PC-9 (cell line): ENCODE measurements around the gene SH3BP4. TPM values are rescaled to one million over a fixed set of nuclear protein-coding genes. Genes with fewer than 3 reads are reported as not detected.

Source experiments
- BruUV-seq: library from RNA; stranded (reverse); fragments of 400-500 nt; replicated peaks from 2 replicates; lab custom pipeline; 2021; lab: Mats Ljungman, UMichigan
- CTCF ChIA-PET: fragments of 300-600 bp; sonication (Branson Sonifier 250); formaldehyde crosslinking; loops from one replicate; lab custom pipeline; 2022; ENCODE audit warnings: antibody characterized with exemption; lab: Charles Lee
- POLR2A ChIA-PET: fragments of 300-600 bp; sonication (Branson Sonifier 250); formaldehyde crosslinking; loops from one replicate; lab custom pipeline; 2022; ENCODE audit warnings: antibody characterized with exemption; ENCODE audit not compliant: unreplicated experiment; lab: Charles Lee
- DNase-seq, 2 experiments: peaks; one replicate each; pipeline versions ENCODE4 v3.0.0 to v3.0.0-alpha.2; 2015 to 2022; ENCODE audit warnings: mixed read lengths in 1 of 2
- H2AFZ ChIP-seq: fragments of 200-600 bp; sonication (generic); 2 replicates; pipeline ENCODE4 v1.8.1; 2017; ENCODE audit warnings: antibody characterized with exemption
- H3F3A ChIP-seq: fragments of 200-600 bp; sonication (generic); 2 replicates; pipeline ENCODE4 v1.8.1; 2017; ENCODE audit warnings: antibody characterized with exemption, mild to moderate bottlenecking, low read depth; ENCODE audit not compliant: insufficient read depth
- H3K27ac ChIP-seq: fragments of 200-600 bp; sonication (generic); 2 replicates; pipeline ENCODE4 v1.6.1; 2016; ENCODE audit warnings: mixed run types
- H3K27me3 ChIP-seq: fragments of 200-600 bp; sonication (generic); 2 replicates; pipeline ENCODE4 v1.6.1; 2016; ENCODE audit warnings: low read depth, mixed run types; ENCODE audit not compliant: insufficient read depth
- H3K36me3 ChIP-seq: fragments of 200-600 bp; sonication (generic); 2 replicates; pipeline ENCODE4 v1.6.1; 2016; ENCODE audit warnings: low read depth, mixed run types
- H3K4me1 ChIP-seq: fragments of 200-600 bp; sonication (generic); replicated peaks from 2 replicates; pipeline ENCODE4 v1.6.1; 2016; ENCODE audit warnings: mixed run types; ENCODE audit not compliant: insufficient read depth
- H3K4me2 ChIP-seq: fragments of 200-600 bp; sonication (generic); 2 replicates; pipeline ENCODE4 v1.6.1; 2017; ENCODE audit warnings: mixed run types
- H3K4me3 ChIP-seq: fragments of 200-600 bp; sonication (generic); 2 replicates; pipeline ENCODE4 v1.6.1; 2016; ENCODE audit warnings: mixed run types
- H3K79me2 ChIP-seq: fragments of 200-600 bp; sonication (generic); 2 replicates; pipeline ENCODE4 v1.6.1; 2017; ENCODE audit warnings: low read depth, mixed run types
- H3K9me2 ChIP-seq: fragments of 200-600 bp; sonication (generic); 2 replicates; pipeline ENCODE4 v1.8.1; 2017; ENCODE audit warnings: mild to moderate bottlenecking; ENCODE audit not compliant: insufficient read depth
- H3K9me3 ChIP-seq: fragments of 200-600 bp; sonication (generic); 2 replicates; pipeline ENCODE4 v1.8.1; 2016; ENCODE audit warnings: low read depth; ENCODE audit not compliant: insufficient read depth
- H4K20me1 ChIP-seq: fragments of 200-600 bp; sonication (generic); 2 replicates; pipeline ENCODE4 v1.8.1; 2017; ENCODE audit not compliant: insufficient read depth
- CTCF ChIP-seq: fragments of 200-600 bp; sonication (generic); conservative IDR thresholded peaks from 2 replicates; pipeline ENCODE4 v1.6.1; 2017; ENCODE audit warnings: mixed run types, antibody characterized with exemption, mild to moderate bottlenecking, moderate library complexity
- EZH2 ChIP-seq: fragments of 200-600 bp; sonication (generic); IDR thresholded peaks from 2 replicates; pipeline ENCODE4 v1.8.0; 2017; ENCODE audit warnings: antibody characterized with exemption, low read depth
- intact Hi-C: fragments of 100-400 bp; cut with micrococcal nuclease; formaldehyde crosslinking; loops from one replicate; pipeline ENCODE4 v1.10.0; 2022; ENCODE audit not compliant: unreplicated experiment
- total RNA-seq: library from RNA; stranded (reverse); gene quantifications from 2 replicates; pipeline ENCODE4 v1.2.3, GENCODE V29; 2021

SH3BP4 gene
- total RNA-seq, 1 experiment from 2014 or later: 131 TPM

DNA sequence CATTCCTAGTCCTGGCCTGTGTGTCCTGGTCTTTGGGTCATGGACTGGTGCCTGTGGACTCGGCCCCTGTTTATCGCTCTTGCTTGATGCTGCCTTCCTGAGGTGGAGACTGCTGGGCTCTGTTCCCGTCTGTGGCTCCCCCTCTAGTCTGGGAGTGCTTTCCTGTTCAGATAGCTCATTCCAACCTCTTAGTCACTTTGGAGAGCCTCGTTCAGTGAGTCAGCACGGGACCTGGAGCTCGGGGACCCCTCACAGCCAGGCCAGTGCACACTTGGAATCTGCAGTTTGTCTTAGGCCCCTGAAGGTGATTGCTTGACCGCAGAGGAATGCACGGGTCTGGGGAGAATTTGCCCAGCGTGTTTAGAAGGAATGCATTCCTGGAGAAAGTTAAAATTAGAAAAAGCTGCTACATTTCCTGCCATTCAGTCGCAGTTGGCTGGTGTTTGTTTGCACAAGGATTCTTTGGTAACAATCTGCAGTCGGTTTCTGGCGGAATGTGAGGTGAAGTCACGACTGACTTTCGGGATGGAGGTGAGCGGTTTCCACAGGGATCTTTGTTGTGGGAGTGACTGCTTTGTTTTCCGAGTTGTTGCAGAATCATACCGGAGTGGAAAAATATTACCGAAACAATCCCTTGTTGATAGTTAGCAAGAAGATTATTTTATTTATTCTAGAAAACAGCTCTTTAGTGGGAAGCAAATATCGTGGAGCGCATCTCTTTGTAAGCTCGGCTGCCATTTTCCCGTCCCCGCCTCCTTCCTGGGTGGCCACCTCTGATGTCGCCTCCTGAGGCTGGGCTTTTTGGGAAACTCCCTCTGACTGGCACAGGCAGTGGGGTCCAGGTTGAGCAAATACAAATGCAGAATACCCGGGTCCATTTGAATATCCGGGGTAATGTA lies 29.6 kb downstream of the SH3BP4 start:
- Histone ChIP-seq H3K9me3 (no peaks in the 10 kb centered on the region), H3K4me3 (peak overlapping the region; percentile 52), H3K4me1 (peaks cover 78% of the 10 kb centered on the region), H4K20me1 (no peaks in the 10 kb centered on the region), H2AFZ (no peak overlapping the region), H3K79me2 (peaks cover 90% of the 10 kb centered on the region), H3K27ac (peak overlapping the region; percentile 96), H3K36me3 (peaks cover 33% of the 10 kb centered on the region), H3K27me3 (no peaks in the 10 kb centered on the region), H3F3A (peaks cover 73% of the 10 kb centered on the region), H3K9me2 (no peaks in the 10 kb centered on the region), H3K4me2 (peak overlapping the region; percentile 94)
- DNase-seq: peak; percentile 98 to 100
- BruUV-seq: no TSS peak
- TF ChIP-seq EZH2 (no peak), CTCF (no peak)
- intact Hi-C loops: loop anchor here (1.0 to 10.0 kb wide), 21 partner anchors 8 to 1277 kb away; no protein-coding TSS in a partner anchor
- CTCF ChIA-PET: interaction anchor here (0.6 to 2.1 kb wide), 3 partner anchors 27 to 126 kb away, joined by 5 to 9 read pairs (median 7); no protein-coding TSS in a partner anchor
- POLR2A ChIA-PET: interaction anchor here (0.6 to 2.0 kb wide), 18 partner anchors 13 to 712 kb away, joined by 3 to 24 read pairs (median 5); no protein-coding TSS in a partner anchor

DNA sequence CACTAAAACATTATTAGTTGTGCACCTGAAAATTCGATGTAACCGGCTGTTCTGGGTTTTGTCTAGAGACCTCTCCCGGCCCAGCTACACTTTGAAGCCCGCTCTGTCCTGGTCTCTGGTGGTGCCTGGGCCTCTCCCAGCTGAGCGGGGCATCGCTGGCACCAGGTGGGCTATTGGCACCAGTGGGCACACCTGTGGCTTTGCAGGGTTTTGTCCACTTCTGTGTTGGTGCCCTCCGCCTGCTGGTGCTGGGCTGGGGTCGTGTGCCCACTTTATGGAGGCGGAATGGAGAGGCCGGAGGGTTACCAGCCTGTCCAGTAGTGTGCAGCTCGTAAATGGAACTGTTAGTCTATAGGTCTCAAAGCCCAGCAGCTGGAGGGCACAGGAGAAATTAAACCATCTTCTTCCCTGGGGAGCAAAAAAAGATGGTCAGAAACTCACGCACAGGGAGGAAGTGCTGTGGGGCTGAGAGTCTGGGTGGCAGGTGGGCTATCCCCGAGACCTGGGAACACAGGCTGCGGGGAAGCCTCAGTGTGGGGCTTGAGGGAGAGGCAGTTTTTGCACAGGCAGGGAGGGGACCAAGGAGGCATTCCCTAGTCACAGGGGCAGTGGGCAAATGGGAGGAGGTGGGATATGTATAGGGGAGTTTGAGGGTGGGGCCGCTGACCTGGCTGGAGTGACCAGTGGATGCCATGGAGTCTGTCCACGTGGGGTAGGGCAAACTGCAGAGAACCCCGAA lies 30.4 kb downstream of the SH3BP4 start:
- Histone ChIP-seq H3K9me2 (no peaks in the 10 kb centered on the region), H3F3A (peaks cover 72% of the 10 kb centered on the region), H4K20me1 (no peaks in the 10 kb centered on the region), H3K27me3 (no peaks in the 10 kb centered on the region), H3K4me3 (peak overlapping the region; percentile 52), H3K27ac (peak overlapping the region; percentile 96), H2AFZ (no peak overlapping the region), H3K9me3 (no peaks in the 10 kb centered on the region), H3K36me3 (peaks cover 38% of the 10 kb centered on the region), H3K79me2 (peaks cover 90% of the 10 kb centered on the region), H3K4me1 (peaks cover 76% of the 10 kb centered on the region), H3K4me2 (peak overlapping the region; percentile 94)
- intact Hi-C loops: loop anchor here (5.0 to 10.0 kb wide), 5 partner anchors 305 to 1277 kb away; no protein-coding TSS in a partner anchor
- CTCF ChIA-PET: interaction anchor here (1.2 to 2.1 kb wide), 2 partner anchors 26 to 125 kb away, joined by 5 to 7 read pairs; no protein-coding TSS in a partner anchor
- BruUV-seq: TSS peak; percentile 34
- DNase-seq: no peak
- POLR2A ChIA-PET: interaction anchor here (0.5 to 2.0 kb wide), 10 partner anchors 13 to 102 kb away, joined by 3 to 22 read pairs (median 4); partner anchors contain the start of gene SH3BP4
- no peak for TF ChIP-seq CTCF
- TF ChIP-seq EZH2: no peak
